ENCODE results near the gene CCDC88B. TPM values are rescaled to one million over a fixed set of nuclear protein-coding genes. Genes with fewer than 3 reads are reported as not detected.

Gene CCDC88B
- total RNA-seq, 2 donors from 2014 or later: 14.2 to 15.2 TPM

- peaks cover 43% of the 10 kb centered on the region for H3K27me3 ChIP-seq (ENCODE audit: control insufficient read depth, insufficient read depth, low read length, poor library complexity, severe bottlenecking)
- TF ChIP-seq CTCF (conservative IDR thresholded peaks at IDR 0.05): no peak
- no peaks in the 10 kb centered on the region for H3K9me3 ChIP-seq (ENCODE audit: control insufficient read depth, low read length)
- no peak overlapping the region for H3K4me3 ChIP-seq (ENCODE audit: low read length)
- WGBS, 2 experiments (ENCODE audit: insufficient coverage in 1 of 2, insufficient read length in 1 of 2): 89 to 92% methylated on average over 7 to 13 of the region's 13 CpGs
- peaks cover 4% of the 10 kb centered on the region for H3K36me3 ChIP-seq (ENCODE audit: control insufficient read depth, insufficient read depth, low read length)
- peaks cover 4% of the 10 kb centered on the region for H3K36me3 Mint-ChIP-seq (ENCODE audit: low read depth)
- H3K4me1 ChIP-seq (ENCODE audit: control insufficient read depth, insufficient read depth, low read length): no peaks in the 10 kb centered on the region
- H3K27me3 Mint-ChIP-seq (ENCODE audit: insufficient read depth): peaks cover 42% of the 10 kb centered on the region
- no peaks in the 10 kb centered on the region for H3K9me3 Mint-ChIP-seq
- no peak overlapping the region for H3K27ac Mint-ChIP-seq
- DNase-seq: no peak
- peaks cover 8% of the 10 kb centered on the region for H3K4me1 Mint-ChIP-seq
- no peak overlapping the region for H3K4me3 Mint-ChIP-seq
- H3K27ac ChIP-seq (ENCODE audit: low read depth, low read length): no peak overlapping the region
- no peak overlapping the region for H3K9ac ChIP-seq (ENCODE audit: extremely low read depth, low read length, poor library complexity, severe bottlenecking)
These were observed 36.6 kb upstream of the CCDC88B start for GRCh38 chr11:64303109-64304031.

- WGBS, 2 experiments (ENCODE audit: insufficient coverage in 1 of 2, insufficient read length in 1 of 2): 51 to 80% methylated on average over 2 to 5 of the region's 5 CpGs
- no peak for TF ChIP-seq CTCF (conservative IDR thresholded peaks at IDR 0.05)
- Histone ChIP-seq H3K9ac (ENCODE audit: extremely low read depth, low read length, poor library complexity, severe bottlenecking) (no peak overlapping the region), H3K27me3 (ENCODE audit: control insufficient read depth, insufficient read depth, low read length, poor library complexity, severe bottlenecking) (peaks cover 37% of the 10 kb centered on the region), H3K4me1 (ENCODE audit: control insufficient read depth, insufficient read depth, low read length) (no peaks in the 10 kb centered on the region), H3K36me3 (ENCODE audit: control insufficient read depth, insufficient read depth, low read length) (peaks cover 4% of the 10 kb centered on the region), H3K4me3 (ENCODE audit: low read length) (peak overlapping the region; percentile 88), H3K27ac (ENCODE audit: low read depth, low read length) (no peak overlapping the region), H3K9me3 (ENCODE audit: control insufficient read depth, low read length) (no peaks in the 10 kb centered on the region)
- peaks cover 36% of the 10 kb centered on the region for H3K27me3 Mint-ChIP-seq (ENCODE audit: insufficient read depth)
- DNase-seq: no peak
- no peak overlapping the region for H3K27ac Mint-ChIP-seq
- H3K9me3 Mint-ChIP-seq: no peaks in the 10 kb centered on the region
- peak overlapping the region; percentile 90 for H3K4me3 Mint-ChIP-seq
- peaks cover 5% of the 10 kb centered on the region for H3K36me3 Mint-ChIP-seq (ENCODE audit: low read depth)
- peaks cover 8% of the 10 kb centered on the region for H3K4me1 Mint-ChIP-seq
These were observed 36.0 kb upstream of the CCDC88B start for GRCh38 chr11:64304032-64304315.

DNA sequence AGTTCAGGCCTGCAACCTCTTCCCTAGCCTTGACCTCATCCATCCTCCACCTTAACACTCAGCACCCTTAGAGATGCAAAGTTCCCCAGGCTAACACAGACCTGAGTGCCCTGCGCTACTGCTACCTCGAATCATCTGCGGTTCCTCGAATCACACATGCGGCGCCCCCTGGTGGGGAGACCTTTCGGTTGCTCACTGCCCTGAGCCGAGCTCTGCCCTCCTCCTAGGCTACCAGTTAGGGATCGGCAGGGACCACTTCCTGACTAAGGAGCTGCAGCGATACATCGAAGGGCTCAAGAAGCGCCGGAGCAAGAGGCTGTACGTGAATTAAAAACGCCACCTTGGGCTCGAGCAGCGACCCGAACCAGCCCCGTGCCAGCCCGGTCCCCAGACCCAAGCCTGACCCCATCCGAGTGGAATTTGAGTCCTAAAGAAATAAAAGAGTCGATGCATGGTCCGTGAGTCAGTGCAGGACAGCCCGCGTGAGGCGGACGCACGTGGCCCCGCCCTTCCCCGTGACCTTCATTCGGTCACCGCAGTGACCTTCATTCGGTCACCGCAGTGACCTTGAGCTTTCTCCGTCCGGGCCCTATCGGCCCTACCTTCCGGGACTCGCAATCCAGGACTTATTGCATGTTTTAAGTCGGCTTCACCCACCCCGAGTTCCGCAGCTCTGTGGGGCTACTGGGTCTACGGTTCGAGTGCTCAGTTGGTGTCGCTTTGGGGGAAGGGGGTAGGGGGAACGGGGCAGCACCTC is 35.5 kb upstream of the CCDC88B start:
- Histone ChIP-seq H3K4me3 (ENCODE audit: low read length) (peak overlapping the region; percentile 88), H3K36me3 (ENCODE audit: control insufficient read depth, insufficient read depth, low read length) (peaks cover 4% of the 10 kb centered on the region), H3K9ac (ENCODE audit: extremely low read depth, low read length, poor library complexity, severe bottlenecking) (peak overlapping the region; percentile 67), H3K27ac (ENCODE audit: low read depth, low read length) (peak overlapping the region; percentile 64), H3K27me3 (ENCODE audit: control insufficient read depth, insufficient read depth, low read length, poor library complexity, severe bottlenecking) (peaks cover 32% of the 10 kb centered on the region), H3K4me1 (ENCODE audit: control insufficient read depth, insufficient read depth, low read length) (no peaks in the 10 kb centered on the region), H3K9me3 (ENCODE audit: control insufficient read depth, low read length) (no peaks in the 10 kb centered on the region)
- Mint-ChIP-seq H3K4me1 (peaks cover 8% of the 10 kb centered on the region), H3K36me3 (ENCODE audit: low read depth) (peaks cover 8% of the 10 kb centered on the region), H3K27me3 (ENCODE audit: insufficient read depth) (peaks cover 30% of the 10 kb centered on the region), H3K27ac (peak overlapping the region; percentile 97), H3K4me3 (peak overlapping the region; percentile 90), H3K9me3 (no peaks in the 10 kb centered on the region)
- peak; percentile 95 for TF ChIP-seq CTCF (conservative IDR thresholded peaks at IDR 0.05)
- 1% methylated on average over 32 to 46 of the region's 46 CpGs for WGBS, 2 experiments (ENCODE audit: insufficient coverage in 1 of 2, insufficient read length in 1 of 2)
- DNase-seq: peak; percentile 99

Measured in endodermal cell (in vitro differentiated cells).